ENCODE results near the gene MCOLN1. TPM values are rescaled to one million over a fixed set of nuclear protein-coding genes. Genes with fewer than 3 reads are reported as not detected.

The MCOLN1 gene
- total and polyA plus RNA-seq, 9 of the 15 experiments (the other 6 are each of a cell fraction or from before 2014, with no cell fraction given), result 0.25 to 15.4 (median 7.1) TPM

GRCh38 chr19:7506385-7507328 lies 15.8 kb upstream of the MCOLN1 start (continued):
- TF ChIP-seq THAP12 (CRISPR knock-in tag; IDR thresholded peaks at IDR 0.05), result no peak
- TF ChIP-seq TAF1 (IDR thresholded peaks at IDR 0.05; ENCODE audit: control insufficient read depth, extremely low read depth, insufficient read depth, low read length, severe bottlenecking), result no peak
- no peak for TF ChIP-seq CBX3 (IDR thresholded peaks at IDR 0.05; ENCODE audit: borderline replicate concordance in 1 of 2, low read length in 2 of 2)
- no peak for TF ChIP-seq FOS (IDR thresholded peaks at IDR 0.05; ENCODE audit: extremely low read depth, insufficient read length)
- TF ChIP-seq ESRRB (CRISPR knock-in tag; IDR thresholded peaks at IDR 0.05; ENCODE audit: borderline replicate concordance), result no peak
- no peak for TF ChIP-seq ZNF449 (CRISPR knock-in tag; IDR thresholded peaks at IDR 0.05)
- TF ChIP-seq EWSR1 (IDR thresholded peaks at IDR 0.05; ENCODE audit: borderline replicate concordance, low read depth, partially characterized antibody), result no peak
- no peak for TF ChIP-seq BRD4 (IDR thresholded peaks at IDR 0.05)
- TF ChIP-seq KAT8 (IDR thresholded peaks at IDR 0.05; ENCODE audit: low read depth), result no peak
- no peak for TF ChIP-seq MLX (CRISPR knock-in tag; conservative IDR thresholded peaks at IDR 0.05)
- no peak for TF ChIP-seq PYGO2 (tag; IDR thresholded peaks at IDR 0.05)
- TF ChIP-seq ERF (CRISPR knock-in tag; IDR thresholded peaks at IDR 0.05), result no peak
- no peak for TF ChIP-seq THRA (IDR thresholded peaks at IDR 0.05)
- TF ChIP-seq NFYB (IDR thresholded peaks at IDR 0.05; ENCODE audit: extremely low read depth, insufficient read length), result no peak
- TF ChIP-seq HDAC2 (IDR thresholded peaks at IDR 0.05), result peak; percentile 94
- no peak for TF ChIP-seq ZKSCAN3 (CRISPR knock-in tag; IDR thresholded peaks at IDR 0.05)
- TF ChIP-seq DEAF1 (CRISPR knock-in tag; IDR thresholded peaks at IDR 0.05), result no peak
- TF ChIP-seq CHD4 (IDR thresholded peaks at IDR 0.05; ENCODE audit: insufficient read depth, insufficient replicate concordance, low read depth, low read length, poor library complexity, severe bottlenecking), result no peak
- TF ChIP-seq POLR2AphosphoS2 (IDR thresholded peaks at IDR 0.05; ENCODE audit: low read length), result no peak

All from K562 (cell line).